H1 (cell line): Measurements from ENCODE around the gene WNT7A. TPM values are rescaled to one million over a fixed set of nuclear protein-coding genes. Genes with fewer than 3 reads are reported as not detected.

Experiments used
- E2F6 ChIP-seq: IDR thresholded peaks from 2 replicates; pipeline ENCODE4 v1.6.1; 2012; ENCODE audit warnings: inconsistent platforms
- KDM4A ChIP-seq: IDR thresholded peaks from one replicate; pipeline ENCODE4 v1.7.1; 2012; ENCODE audit warnings: low read depth, mild to moderate bottlenecking, moderate library complexity, low read length, inconsistent platforms; ENCODE audit not compliant: severe bottlenecking
- RNF2 ChIP-seq: fragments of 200-900, 300-1000 bp; sonication (generic); IDR thresholded peaks from 2 replicates; pipeline ENCODE4 v1.7.1; 2016; ENCODE audit warnings: borderline replicate concordance, low read depth, mild to moderate bottlenecking, antibody characterized with exemption, low read length; ENCODE audit not compliant: poor library complexity, severe bottlenecking; ENCODE audit errors: missing control alignments
- SP1 ChIP-seq: IDR thresholded peaks from 2 replicates; pipeline ENCODE4 v1.6.1; 2011; ENCODE audit warnings: low read depth, low read length
- TAF7 ChIP-seq: optimal IDR thresholded peaks from 2 replicates; pipeline ENCODE3; 2011; ENCODE audit warnings: low read depth, mild to moderate bottlenecking, inconsistent platforms, low read length, moderate library complexity, borderline replicate concordance
- polyA plus RNA-seq, 7 experiments: library from polyadenylated mRNA; depleted of rRNA in 3 of 7; stranded (reverse) in 5 of 7; unstranded in 2 of 7; fragments of >200 nt in 5 of 7; fragments of 200-250 nt in 2 of 7; gene quantifications; 1 replicate in 5 of 7; 2 replicates in 1 of 7; 4 replicates in 1 of 7; pipeline versions ENCODE4 v1.2.1 to v1.2.3, GENCODE V29; 2011 to 2013; ENCODE audit warnings: missing spikeins in 2 of 7, mixed read lengths in 2 of 7
- total RNA-seq: library from RNA; stranded (reverse); fragmentation: NEBNext Ultra II Directional; extraction: Animal tissue kit (Norgen Biotek cat#: 25700); gene quantifications from 2 replicates; pipeline ENCODE4 v1.2.1, GENCODE V29; 2021

WNT7A gene
- total and polyA plus RNA-seq, 2 of the 8 experiments (the other 6 are each of a cell fraction or from before 2014, with no cell fraction given) = 0.02 TPM; not detected in 1

GRCh38 chr3:13823692-13824091, 56.2 kb downstream of the WNT7A start (continued):
- no peak for TF ChIP-seq KDM4A
- no peak for TF ChIP-seq SP1
- TF ChIP-seq RNF2 = no peak
- TF ChIP-seq TAF7 = no peak
- TF ChIP-seq E2F6 = no peak
